T-cell (primary cell): ENCODE results near the gene DLGAP1. TPM values are rescaled to one million over a fixed set of nuclear protein-coding genes. Genes with fewer than 3 reads are reported as not detected.

ENCODE experiments used
- ATAC-seq, 4 experiments: fragments of 200-7000 bp in 3 of 4; fragments of 150-1000 bp in 1 of 4; cut with Tn5 transposase; replicated peaks in 1 of 4; 1 replicate in 3 of 4; 2 replicates in 1 of 4; pipeline ENCODE4 v1.10.0; 2021; ENCODE audit warnings: moderate library complexity in 3 of 4, mild to moderate bottlenecking in 2 of 4, moderate number of reproducible peaks in 1 of 4
- CTCF ChIA-PET, 2 donors: fragments of 300-600 bp; sonication (Branson Sonifier 250); formaldehyde crosslinking; loops; one replicate each; lab custom pipeline; 2022; ENCODE audit warnings: antibody characterized with exemption in 2 of 2; lab: Charles Lee
- POLR2A ChIA-PET, 2 donors: fragments of 300-600 bp; sonication (Branson Sonifier 250); formaldehyde crosslinking; loops; one replicate each; lab custom pipeline; 2022; ENCODE audit warnings: antibody characterized with exemption in 2 of 2; lab: Charles Lee
- DNase-seq, 35 experiments: peaks; one replicate each; pipeline versions ENCODE4 v3.0.0 to v3.0.0-alpha.2; 2013 to 2023
- H3K27ac ChIP-seq: one replicate; pipeline ENCODE4 v1.5.1; 2013; ENCODE audit warnings: low read length
- H3K27me3 ChIP-seq, 2 experiments: replicated peaks in 1 of 2; 1 replicate in 1 of 2; 2 replicates in 1 of 2; pipeline versions ENCODE4 v1.6.1 to v1.7.0; 2013; ENCODE audit warnings: low read length in 1 of 2, mixed read lengths in 1 of 2; ENCODE audit not compliant: control insufficient read depth in 2 of 2, insufficient read depth in 2 of 2; ENCODE audit errors: extremely low read depth in 1 of 2
- H3K36me3 ChIP-seq, 2 donors: 1 replicate in 1 of 2; 2 replicates in 1 of 2; pipeline versions ENCODE4 v1.6.1 to v1.7.0; 2013; ENCODE audit warnings: low read length in 1 of 2; ENCODE audit not compliant: control insufficient read depth in 2 of 2, insufficient read depth in 1 of 2; ENCODE audit errors: extremely low read depth in 1 of 2
- H3K4me1 ChIP-seq, 2 experiments: 1 replicate in 1 of 2; 2 replicates in 1 of 2; pipeline versions ENCODE4 v1.6.1 to v1.7.0; 2013; ENCODE audit warnings: low read length in 2 of 2, mixed read lengths in 1 of 2; ENCODE audit not compliant: insufficient read depth in 2 of 2, control insufficient read depth in 1 of 2; ENCODE audit errors: extremely low read depth in 1 of 2
- H3K4me3 ChIP-seq, 2 donors: 1 replicate in 1 of 2; 2 replicates in 1 of 2; pipeline versions ENCODE4 v1.5.1 to v1.7.0; 2013; ENCODE audit warnings: mild to moderate bottlenecking in 2 of 2, low read length in 1 of 2, moderate library complexity in 1 of 2; ENCODE audit not compliant: control insufficient read depth in 1 of 2; ENCODE audit errors: extremely low read depth in 1 of 2
- H3K9me3 ChIP-seq: 2 replicates; pipeline ENCODE4 v1.7.0; 2013
- H3K27ac Mint-ChIP-seq, 2 donors: one replicate each; pipeline ENCODE4 v1.8.0; 2020 to 2021; ENCODE audit warnings: mild to moderate bottlenecking in 2 of 2, mixed read lengths in 2 of 2
- H3K27me3 Mint-ChIP-seq, 2 donors: one replicate each; pipeline ENCODE4 v1.8.0; 2021 to 2022; ENCODE audit warnings: mixed read lengths in 2 of 2
- H3K36me3 Mint-ChIP-seq: one replicate; pipeline ENCODE4 v1.8.0; 2021; ENCODE audit warnings: mixed read lengths
- H3K4me1 Mint-ChIP-seq, 3 donors: one replicate each; pipeline ENCODE4 v1.8.0; 2020 to 2022; ENCODE audit warnings: mixed read lengths in 3 of 3, mild to moderate bottlenecking in 1 of 3
- H3K4me3 Mint-ChIP-seq, 3 donors: one replicate each; pipeline ENCODE4 v1.8.0; 2020 to 2022; ENCODE audit warnings: mild to moderate bottlenecking in 3 of 3, mixed read lengths in 3 of 3, moderate library complexity in 3 of 3
- H3K9me3 Mint-ChIP-seq, 3 donors: one replicate each; pipeline ENCODE4 v1.8.0; 2020 to 2022; ENCODE audit warnings: mixed read lengths in 3 of 3
- WGBS: methylation state at CpG from one replicate; pipeline ENCODE4 v1.1.5; 2013; ENCODE audit warnings: missing lambda C conversion rate; ENCODE audit not compliant: insufficient coverage; 5-methylcytosine and 5-hydroxymethylcytosine counted together
- total RNA-seq, 35 experiments: library from RNA in 6 of 35; stranded (reverse) in 6 of 35; fragments of 120-200 nt in 1 of 35; gene quantifications; one replicate each; pipeline versions ENCODE4 v1.2.1 to v1.2.4 and lab custom pipeline; 2013 to 2026

The DLGAP1 gene
- total RNA-seq, 5 donors from 2014 or later (not counting 1 experiment from before 2014, with no cell fraction given): 0.25 to 1.8 (median 0.26) TPM

GRCh38 chr18:3799515-3799914 lies 655.6 kb downstream of the DLGAP1 start:
- POLR2A ChIA-PET: no interaction called here
- H3K4me3 Mint-ChIP-seq: no peak overlapping the region

DNA sequence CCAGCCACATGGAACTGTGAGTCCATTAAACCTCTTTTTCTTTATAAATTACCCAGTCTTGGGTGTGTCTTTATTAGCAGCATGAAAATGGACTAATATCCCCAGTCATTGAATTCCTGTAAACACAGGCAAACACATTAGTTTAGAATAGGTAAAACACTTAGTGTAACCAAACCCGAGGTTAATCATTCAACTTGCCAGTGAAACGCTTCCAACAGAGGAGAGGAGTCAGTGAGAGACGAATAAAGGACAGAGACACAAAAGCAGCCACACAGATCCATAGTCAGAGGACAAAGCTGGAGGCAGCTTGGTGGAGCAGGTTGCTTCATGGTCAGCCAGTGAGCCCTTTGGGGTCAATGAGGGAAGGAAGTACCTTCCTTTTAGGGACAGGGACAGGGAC lies 657.1 kb downstream of the DLGAP1 start:
- H3K27me3 ChIP-seq: peaks cover 0 to 3% of the 10 kb centered on the region in 2 experiments
- H3K27ac ChIP-seq: no peak overlapping the region
- no peak overlapping the region for H3K27ac Mint-ChIP-seq
- DNase-seq (no peak), ATAC-seq (no peak)
- no peak overlapping the region for H3K4me3 Mint-ChIP-seq
- no peaks in the 10 kb centered on the region for H3K4me1 Mint-ChIP-seq
- no peaks in the 10 kb centered on the region for H3K4me1 ChIP-seq
- H3K36me3 ChIP-seq: no peaks in the 10 kb centered on the region
- ChIA-PET CTCF (no interaction called here), POLR2A (no interaction called here)
- no peak overlapping the region for H3K4me3 ChIP-seq
- H3K9me3 ChIP-seq: no peaks in the 10 kb centered on the region
- H3K9me3 Mint-ChIP-seq: no peaks in the 10 kb centered on the region
- WGBS: 78% methylated on average over 1 of the region's 3 CpGs
- no peaks in the 10 kb centered on the region for H3K36me3 Mint-ChIP-seq
- peaks cover 21 to 26% of the 10 kb centered on the region in 2 donors for H3K27me3 Mint-ChIP-seq

More at GRCh38 chr18:3799515-3799914, 655.6 kb downstream of the DLGAP1 start:
- Histone ChIP-seq H3K4me1 (no peaks in the 10 kb centered on the region), H3K4me3 (no peak overlapping the region), H3K27me3 (peaks cover 0 to 3% of the 10 kb centered on the region in 2 experiments), H3K27ac (no peak overlapping the region), H3K36me3 (no peaks in the 10 kb centered on the region), H3K9me3 (no peaks in the 10 kb centered on the region)
- DNase-seq (no peak), ATAC-seq (no peak)
- Mint-ChIP-seq H3K27ac (no peak overlapping the region), H3K9me3 (no peaks in the 10 kb centered on the region), H3K36me3 (no peaks in the 10 kb centered on the region), H3K27me3 (peaks cover 13 to 19% of the 10 kb centered on the region in 2 donors), H3K4me1 (no peaks in the 10 kb centered on the region)
- CTCF ChIA-PET: interaction anchor here in 1 of 2 donors (0.7 kb wide), 1 partner anchor 187 kb away, joined by 3 read pairs; no protein-coding TSS in a partner anchor
- no CpG with 5 or more reads among the region's 4 CpGs for WGBS

DNA sequence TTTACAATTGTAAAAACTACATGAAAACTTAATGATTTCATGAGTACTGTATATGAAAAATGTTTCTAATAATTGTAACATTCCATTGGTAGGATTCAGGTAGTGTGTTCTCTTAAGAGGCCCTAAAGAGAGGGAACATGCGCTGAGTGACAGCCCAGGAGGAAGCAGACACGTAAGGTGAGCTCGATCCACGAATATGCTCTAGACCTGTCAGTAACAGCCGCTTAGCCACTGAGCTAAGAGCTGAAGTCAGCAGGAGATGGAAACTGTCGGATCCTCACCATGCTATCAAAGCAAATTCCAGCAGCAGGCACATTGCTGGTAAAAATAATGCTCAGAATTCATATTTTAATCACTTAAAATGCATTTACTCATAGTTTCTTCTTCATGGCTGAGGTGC lies 658.7 kb downstream of the DLGAP1 start:
- Histone ChIP-seq H3K36me3 (no peaks in the 10 kb centered on the region), H3K27me3 (peaks cover 0 to 6% of the 10 kb centered on the region in 2 experiments), H3K4me1 (no peaks in the 10 kb centered on the region), H3K27ac (no peak overlapping the region), H3K4me3 (no peak overlapping the region), H3K9me3 (no peaks in the 10 kb centered on the region)
- ChIA-PET POLR2A (no interaction called here), CTCF (no interaction called here)
- Mint-ChIP-seq H3K9me3 (no peaks in the 10 kb centered on the region), H3K4me3 (no peak overlapping the region), H3K4me1 (no peaks in the 10 kb centered on the region), H3K36me3 (no peaks in the 10 kb centered on the region), H3K27me3 (peaks cover 21 to 26% of the 10 kb centered on the region in 2 donors), H3K27ac (no peak overlapping the region)
- 90% methylated on average over 6 of the region's 6 CpGs for WGBS
- no peak for DNase-seq
- ATAC-seq: no peak

GRCh38 chr18:3794537-3795348 lies 660.4 kb downstream of the DLGAP1 start:
- Histone ChIP-seq H3K9me3 (no peaks in the 10 kb centered on the region), H3K27ac (no peak overlapping the region), H3K4me1 (no peaks in the 10 kb centered on the region), H3K4me3 (no peak overlapping the region), H3K27me3 (peaks cover 0 to 6% of the 10 kb centered on the region in 2 experiments), H3K36me3 (no peaks in the 10 kb centered on the region)
- Mint-ChIP-seq H3K36me3 (no peaks in the 10 kb centered on the region), H3K27me3 (peaks cover 21 to 22% of the 10 kb centered on the region in 2 donors), H3K27ac (no peak overlapping the region), H3K4me1 (no peaks in the 10 kb centered on the region), H3K4me3 (no peak overlapping the region), H3K9me3 (no peaks in the 10 kb centered on the region)
- ChIA-PET CTCF (interaction anchor here in 1 of 2 donors (0.6 kb wide), 1 partner anchor 201 kb away, joined by 4 read pairs; no protein-coding TSS in a partner anchor), POLR2A (no interaction called here)
- DNase-seq (no peak), ATAC-seq (no peak)
- 25% methylated on average over 3 of the region's 9 CpGs for WGBS

GRCh38 chr18:3793545-3793944 lies 661.6 kb downstream of the DLGAP1 start:
- Histone ChIP-seq H3K27ac (no peak overlapping the region), H3K4me3 (no peak overlapping the region), H3K9me3 (no peaks in the 10 kb centered on the region), H3K36me3 (no peaks in the 10 kb centered on the region), H3K27me3 (peaks cover 0 to 6% of the 10 kb centered on the region in 2 experiments), H3K4me1 (no peaks in the 10 kb centered on the region)
- H3K4me3 Mint-ChIP-seq: no peak overlapping the region
- no peaks in the 10 kb centered on the region for H3K9me3 Mint-ChIP-seq
- H3K36me3 Mint-ChIP-seq: no peaks in the 10 kb centered on the region
- no peaks in the 10 kb centered on the region for H3K4me1 Mint-ChIP-seq
- ChIA-PET POLR2A (no interaction called here), CTCF (interaction anchor here in 1 of 2 donors (0.6 kb wide), 1 partner anchor 16 kb away, joined by 3 read pairs; no protein-coding TSS in a partner anchor)
- 72% methylated on average over 6 of the region's 6 CpGs for WGBS
- no peak for DNase-seq
- H3K27ac Mint-ChIP-seq: no peak overlapping the region
- peaks cover 21 to 22% of the 10 kb centered on the region in 2 donors for H3K27me3 Mint-ChIP-seq
- no peak for ATAC-seq

DNA sequence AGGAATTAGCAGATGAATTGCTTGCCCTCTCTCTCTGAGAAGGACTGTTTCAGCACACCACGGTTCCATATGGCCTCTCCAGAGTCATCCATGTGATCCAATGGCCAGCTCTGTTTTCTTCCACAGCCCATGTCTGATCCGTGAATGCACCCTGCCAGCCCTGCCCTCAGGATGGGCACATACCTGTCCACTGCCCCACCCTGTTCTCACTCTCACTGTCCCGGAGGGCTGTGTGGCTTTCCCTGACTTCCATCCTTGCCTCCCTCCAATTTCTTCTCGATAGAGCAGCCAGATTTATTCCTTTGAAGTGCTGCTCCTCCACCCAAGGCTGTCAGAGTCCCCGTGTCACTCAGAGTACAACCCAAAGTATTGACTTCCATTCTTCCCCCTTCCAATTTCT lies 662.0 kb downstream of the DLGAP1 start:
- Mint-ChIP-seq H3K27me3 (peaks cover 19 to 20% of the 10 kb centered on the region in 2 donors), H3K4me1 (no peaks in the 10 kb centered on the region), H3K9me3 (no peaks in the 10 kb centered on the region), H3K27ac (no peak overlapping the region), H3K36me3 (no peaks in the 10 kb centered on the region), H3K4me3 (no peak overlapping the region)
- DNase-seq: no peak
- Histone ChIP-seq H3K27me3 (peaks cover 0 to 3% of the 10 kb centered on the region in 2 experiments), H3K27ac (no peak overlapping the region), H3K4me1 (no peaks in the 10 kb centered on the region), H3K4me3 (no peak overlapping the region), H3K9me3 (no peaks in the 10 kb centered on the region), H3K36me3 (no peaks in the 10 kb centered on the region)
- ChIA-PET POLR2A (no interaction called here), CTCF (interaction anchor here in 1 of 2 donors (0.6 kb wide), 1 partner anchor 16 kb away, joined by 3 read pairs; no protein-coding TSS in a partner anchor)
- 56% methylated on average over 5 of the region's 5 CpGs for WGBS
- no peak for ATAC-seq
